DMS114 treated with DMSO at 0.1 percent for 48 hours (cell line): ENCODE results near the gene BIN2.
A peak's percentile ranks its signal among the peaks of the same experiment; 100 is the strongest.
"Not testable (repeated sequence)": the region's sequence is repeated elsewhere in the genome, so short reads cannot be mapped to it uniquely, and the experiment has no call there.

ENCODE experiments used
- DNase-seq: peaks from one replicate; lab custom pipeline; 2025; ENCODE audit not compliant: unreplicated experiment; lab: John Stamatoyannopoulos, UW

Gene BIN2

GRCh38 chr12:51263341-51263740, 60.6 kb downstream of the BIN2 start:
- DNase-seq = no peak

GRCh38 chr12:51262758-51263177, 61.2 kb downstream of the BIN2 start:
- peak; percentile 41 for DNase-seq

- DNase-seq = not testable (repeated sequence)
Measured at GRCh38 chr12:51259600-51259999, 64.4 kb downstream of the BIN2 start.

- no peak for DNase-seq
Measured at GRCh38 chr12:51254536-51254935, 69.4 kb downstream of the BIN2 start.

GRCh38 chr12:51253276-51253675, 70.7 kb downstream of the BIN2 start:
- DNase-seq = no peak

GRCh38 chr12:51247523-51248206, 76.3 kb downstream of the BIN2 start:
- no peak for DNase-seq

- no peak for DNase-seq
Measured at GRCh38 chr12:51246254-51246853, 77.6 kb downstream of the BIN2 start.

- DNase-seq = no peak
Measured at GRCh38 chr12:51245476-51246253, 78.3 kb downstream of the BIN2 start.

GRCh38 chr12:51244269-51244668, 79.7 kb downstream of the BIN2 start:
- no peak for DNase-seq

- no peak for DNase-seq
Measured at GRCh38 chr12:51242876-51243275, 81.1 kb downstream of the BIN2 start.

- DNase-seq = no peak
Measured at GRCh38 chr12:51242120-51242519, 81.9 kb downstream of the BIN2 start.

GRCh38 chr12:51240971-51241370, 83.0 kb downstream of the BIN2 start:
- no peak for DNase-seq

GRCh38 chr12:51238510-51239334, 85.3 kb downstream of the BIN2 start, which contains the start of gene DAZAP2:
DAZAP2 (plus strand) TSS chr12:51238826; CDS start chr12:51238908, 82 bp downstream.
- peak; percentile 89 for DNase-seq

- DNase-seq = no peak
Measured at GRCh38 chr12:51238037-51238509, 85.9 kb downstream of the BIN2 start.

GRCh38 chr12:51234530-51234929, 89.4 kb downstream of the BIN2 start:
- no peak for DNase-seq

- no peak for DNase-seq
Measured at GRCh38 chr12:51232642-51233041, 91.3 kb downstream of the BIN2 start.
